ENCODE results near the gene TTC12. TPM values are rescaled to one million over a fixed set of nuclear protein-coding genes. Genes with fewer than 3 reads are reported as not detected.

Gene TTC12
- total and polyA plus RNA-seq, 2 of the 4 experiments (the other 2 are of a cell fraction), result 10.0 to 14.7 TPM

DNA sequence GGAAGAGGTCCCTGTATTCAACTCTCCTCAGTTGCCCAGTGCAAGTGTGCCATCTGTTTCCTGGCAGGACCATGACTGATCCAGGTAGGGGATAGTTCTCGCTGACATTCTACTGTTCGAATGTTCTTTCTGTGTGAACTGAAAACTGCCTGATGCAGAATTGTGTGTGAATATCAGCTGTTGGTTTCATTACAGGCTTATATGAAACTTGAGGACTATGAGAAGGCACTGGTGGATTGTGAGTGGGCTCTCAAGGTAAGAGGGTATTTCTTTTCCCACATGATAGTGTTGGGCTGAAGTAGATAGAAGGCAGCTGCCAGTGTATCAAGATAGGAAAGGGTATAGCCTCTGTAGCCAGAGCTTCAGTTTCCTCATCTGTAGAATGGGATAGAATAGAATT lies 15.3 kb downstream of the TTC12 start:
- no peak overlapping the region for H2AFZ ChIP-seq (replicated peaks; ENCODE audit: low read length, poor library complexity)
- H2AK9ac ChIP-seq (replicated peaks; ENCODE audit: low read depth, low read length, poor library complexity), result no peak overlapping the region
- no CpG with 5 or more reads among the region's 2 CpGs for WGBS, 2 experiments (ENCODE audit: extremely low coverage in 2 of 2, insufficient read length in 1 of 2)
- H2BK20ac ChIP-seq (ENCODE audit: low read depth, low read length), result no peak overlapping the region
- H3K4me1 ChIP-seq (ENCODE audit: control insufficient read depth, insufficient read depth, low read length), result no peaks in the 10 kb centered on the region
- in situ Hi-C loops (cut with MboI; ENCODE audit: low sequenced_read_pairs) (no loop called here), intact Hi-C loops (cut with micrococcal nuclease) (no loop called here), dilution Hi-C loops (cut with HindIII; ENCODE audit: low sequenced_read_pairs, unreplicated experiment) (no loop called here)
- H2BK15ac ChIP-seq (ENCODE audit: low read depth, low read length), result no peak overlapping the region
- no peak overlapping the region for H2BK120ac ChIP-seq (ENCODE audit: low read depth, low read length)
- H3K9me3 ChIP-seq (ENCODE audit: control insufficient read depth, insufficient read depth, low read length), result no peaks in the 10 kb centered on the region
- no peak overlapping the region for H2BK5ac ChIP-seq (ENCODE audit: low read depth, low read length, poor library complexity, severe bottlenecking)
- H3K18ac ChIP-seq (ENCODE audit: low read depth, low read length), result no peak overlapping the region
- H4K91ac ChIP-seq (ENCODE audit: insufficient read depth, low read depth, low read length), result no peak overlapping the region
- no peak overlapping the region for H3K4me3 ChIP-seq (ENCODE audit: insufficient read depth, low read depth, low read length)
- H3K9me1 ChIP-seq (ENCODE audit: insufficient read depth, low read length), result peaks cover 3% of the 10 kb centered on the region; the same call in 1 of the 2 replicates
- no peak for ATAC-seq (ENCODE audit: low read depth)
- DNase-seq, result no peak
- H3K27me3 ChIP-seq (ENCODE audit: control insufficient read depth, insufficient read depth, low read length), result no peaks in the 10 kb centered on the region
- no peaks in the 10 kb centered on the region for H3K79me1 ChIP-seq (ENCODE audit: low read depth in 1 of 2, low read length in 2 of 2)
- no peak overlapping the region for H4K5ac ChIP-seq (ENCODE audit: low read depth, low read length)
- no peak overlapping the region for H3K56ac ChIP-seq (ENCODE audit: extremely low read depth, insufficient read depth, low read length)
- no peak overlapping the region for H3K14ac ChIP-seq (replicated peaks; ENCODE audit: low read depth, low read length)
- H3K4me2 ChIP-seq (ENCODE audit: low read depth, low read length), result no peak overlapping the region
- POLR2A ChIA-PET (ENCODE audit: unreplicated experiment), result no interaction called here
- CTCF ChIA-PET, result interaction anchor here (0.5 to 0.7 kb wide), 2 partner anchors 8 to 461 kb away, joined by 3 read pairs; no protein-coding TSS in a partner anchor
- H3K4ac ChIP-seq (ENCODE audit: low read depth, low read length), result no peak overlapping the region
- BruUV-seq (replicated peaks), result no TSS peak
- no peaks in the 10 kb centered on the region for H4K20me1 ChIP-seq (ENCODE audit: insufficient read depth, low read length)
- H3K27ac ChIP-seq (ENCODE audit: insufficient read depth, low read length), result no peak overlapping the region
- H3K9ac ChIP-seq (ENCODE audit: low read depth, low read length), result no peak overlapping the region
- H3K23ac ChIP-seq (ENCODE audit: low read depth, low read length), result no peak overlapping the region
- no peak overlapping the region for H4K8ac ChIP-seq (ENCODE audit: low read depth in 2 of 2, low read length in 2 of 2)
- TF ChIP-seq MAZ (IDR thresholded peaks at IDR 0.05; ENCODE audit: borderline replicate concordance, low read depth, low read length) (no peak), MAFK (IDR thresholded peaks at IDR 0.05; ENCODE audit: low read depth, low read length) (no peak), CHD1 (IDR thresholded peaks at IDR 0.05; ENCODE audit: low read depth, low read length) (no peak), SMC3 (IDR thresholded peaks at IDR 0.05; ENCODE audit: low read depth, low read length) (no peak), BHLHE40 (IDR thresholded peaks at IDR 0.05; ENCODE audit: low read depth, low read length) (no peak), RCOR1 (IDR thresholded peaks at IDR 0.05; ENCODE audit: insufficient replicate concordance, low read length) (no peak), NFE2L2 (IDR thresholded peaks at IDR 0.05; ENCODE audit: low read depth, low read length) (no peak), RAD21 (IDR thresholded peaks at IDR 0.05; ENCODE audit: low read length) (no peak), MXI1 (IDR thresholded peaks at IDR 0.05; ENCODE audit: borderline replicate concordance, low read depth, low read length) (no peak), USF2 (IDR thresholded peaks at IDR 0.05; ENCODE audit: low read depth, low read length) (no peak)
- TF ChIP-seq, protein P1, sequence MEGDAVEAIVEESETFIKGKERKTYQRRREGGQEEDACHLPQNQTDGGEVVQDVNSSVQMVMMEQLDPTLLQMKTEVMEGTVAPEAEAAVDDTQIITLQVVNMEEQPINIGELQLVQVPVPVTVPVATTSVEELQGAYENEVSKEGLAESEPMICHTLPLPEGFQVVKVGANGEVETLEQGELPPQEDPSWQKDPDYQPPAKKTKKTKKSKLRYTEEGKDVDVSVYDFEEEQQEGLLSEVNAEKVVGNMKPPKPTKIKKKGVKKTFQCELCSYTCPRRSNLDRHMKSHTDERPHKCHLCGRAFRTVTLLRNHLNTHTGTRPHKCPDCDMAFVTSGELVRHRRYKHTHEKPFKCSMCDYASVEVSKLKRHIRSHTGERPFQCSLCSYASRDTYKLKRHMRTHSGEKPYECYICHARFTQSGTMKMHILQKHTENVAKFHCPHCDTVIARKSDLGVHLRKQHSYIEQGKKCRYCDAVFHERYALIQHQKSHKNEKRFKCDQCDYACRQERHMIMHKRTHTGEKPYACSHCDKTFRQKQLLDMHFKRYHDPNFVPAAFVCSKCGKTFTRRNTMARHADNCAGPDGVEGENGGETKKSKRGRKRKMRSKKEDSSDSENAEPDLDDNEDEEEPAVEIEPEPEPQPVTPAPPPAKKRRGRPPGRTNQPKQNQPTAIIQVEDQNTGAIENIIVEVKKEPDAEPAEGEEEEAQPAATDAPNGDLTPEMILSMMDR (conservative IDR thresholded peaks at IDR 0.05; ENCODE audit: low read depth, low read length), result no peak
- no peak overlapping the region for H2AK5ac ChIP-seq (ENCODE audit: low read depth, low read length)
- peaks cover 18% of the 10 kb centered on the region for H3K36me3 ChIP-seq (ENCODE audit: control insufficient read depth, insufficient read depth, low read length)

Measured in IMR-90 (cell line).